ENCODE data around the gene FUT7.

DNA sequence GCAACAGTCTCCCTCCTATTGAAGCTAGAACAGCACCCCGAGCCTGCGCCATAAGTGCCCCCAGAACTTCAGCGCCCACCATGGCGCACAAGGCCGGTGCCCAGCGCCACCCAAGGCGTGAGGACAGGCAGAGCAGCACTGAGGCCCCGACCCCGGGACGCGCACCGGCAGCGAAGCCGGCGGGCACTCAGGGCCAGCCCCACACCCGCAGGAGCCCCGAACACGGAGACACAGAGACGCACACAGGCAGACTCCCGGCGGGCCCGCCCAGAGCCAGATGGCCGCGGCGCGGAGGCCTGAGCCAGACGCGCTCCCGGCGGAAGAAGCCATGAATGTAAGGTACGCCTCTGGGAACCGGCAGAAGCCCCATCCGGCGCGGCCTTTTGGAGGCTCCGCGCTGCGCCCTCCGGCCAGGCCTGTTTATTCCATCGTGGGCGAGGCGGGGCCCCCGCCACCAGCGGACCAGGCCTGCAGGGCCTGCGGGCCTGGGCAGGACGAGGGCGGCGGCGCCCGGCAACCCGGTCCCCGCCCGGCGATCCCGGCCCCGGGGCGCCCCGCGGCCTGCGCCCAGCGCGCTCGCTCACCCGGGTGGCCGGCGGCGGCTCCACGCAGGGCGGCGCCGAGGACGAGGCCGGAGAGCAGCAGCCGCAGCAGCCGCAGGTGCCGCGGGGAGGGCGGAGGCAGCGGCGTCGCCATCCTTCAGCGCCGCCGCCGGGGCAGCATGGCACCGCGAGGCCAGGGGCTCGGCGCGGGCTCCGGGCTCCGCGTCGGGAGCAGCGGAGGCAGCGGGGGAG, 13.6 kb upstream of the FUT7 start:
- TF ChIP-seq CTCF (IDR thresholded peaks at IDR 0.05) (no peak), POLR2A (IDR thresholded peaks at IDR 0.05) (no peak), EP300 (IDR thresholded peaks at IDR 0.05) (no peak)

All from tibial nerve (tissue), 4 donors.